NCI-H128 (cell line): ENCODE measurements around the gene TRAPPC3L.
A peak's percentile ranks its signal among the peaks of the same experiment; 100 is the strongest.

Experiments
- DNase-seq: peaks from one replicate; lab custom pipeline; 2025; ENCODE audit not compliant: unreplicated experiment; lab: John Stamatoyannopoulos, UW

TRAPPC3L gene

DNA sequence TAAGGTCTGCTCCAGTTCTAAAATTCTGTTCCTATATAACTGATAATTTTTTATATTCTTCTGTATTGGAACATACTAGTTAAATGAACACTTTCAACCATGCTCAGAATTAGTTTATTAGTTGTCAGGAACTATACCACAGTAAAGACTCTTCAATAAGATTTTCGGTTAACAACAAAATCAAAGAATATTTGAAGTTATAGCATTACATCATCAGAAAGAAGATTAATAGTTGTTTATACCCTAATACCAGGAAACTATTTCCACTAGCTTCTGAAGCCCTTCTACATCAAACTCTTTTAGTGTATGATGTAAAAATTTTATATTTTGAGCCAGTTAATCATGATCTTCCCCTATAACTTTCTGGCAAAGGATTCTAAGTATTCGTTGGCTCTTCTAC, 14.6 kb upstream of the TRAPPC3L start:
- DNase-seq: no peak

GRCh38 chr6:116557893-116558292, 12.4 kb upstream of the TRAPPC3L start:
- peak; percentile 15 for DNase-seq

DNA sequence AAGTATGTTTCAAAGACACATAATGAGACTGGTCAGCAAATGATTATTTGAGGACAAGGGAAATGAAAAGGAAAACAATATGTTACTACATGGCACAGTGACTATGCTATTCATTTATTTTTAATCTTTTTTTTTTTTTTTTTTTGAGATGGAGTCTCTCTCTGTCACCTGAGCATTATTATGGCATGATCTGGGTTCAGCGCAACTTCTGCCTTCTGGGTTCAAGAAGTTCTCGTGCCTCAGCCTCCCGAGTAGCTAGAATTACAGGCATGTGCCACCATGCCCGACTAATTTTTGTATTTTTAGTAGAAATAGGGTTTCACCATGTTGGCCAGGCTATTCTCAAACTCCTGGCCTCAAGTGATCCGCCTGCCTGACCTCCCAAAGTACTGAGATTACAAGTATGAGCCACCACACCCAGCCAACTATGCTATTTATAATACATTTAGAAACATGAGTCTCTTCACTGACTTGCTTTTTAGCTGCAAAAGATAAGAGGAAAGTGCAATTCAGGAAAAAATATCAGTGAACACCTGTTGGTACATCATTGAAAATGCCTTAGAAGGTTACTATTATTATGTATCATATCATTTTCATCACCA, 11.4 kb upstream of the TRAPPC3L start:
- DNase-seq: no peak

DNA sequence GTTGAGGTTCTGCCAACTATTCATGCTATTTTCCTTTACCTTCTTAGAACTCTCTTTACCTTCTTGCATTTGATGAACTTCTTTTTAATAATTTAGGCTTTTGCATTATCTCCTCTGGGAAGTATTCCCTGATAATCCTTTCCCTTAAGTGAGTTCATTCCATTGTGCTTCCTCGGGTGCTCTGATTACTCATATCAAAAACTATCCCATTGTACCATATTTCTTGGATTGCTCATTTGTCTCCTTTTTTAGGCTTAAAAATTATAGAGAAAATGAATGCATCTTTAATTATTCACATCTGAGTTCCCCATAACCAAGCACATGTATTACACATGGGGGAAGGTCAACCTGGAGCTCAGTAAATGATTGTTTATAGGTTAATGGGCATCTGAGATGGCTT, 10.6 kb upstream of the TRAPPC3L start:
- no peak for DNase-seq

DNA sequence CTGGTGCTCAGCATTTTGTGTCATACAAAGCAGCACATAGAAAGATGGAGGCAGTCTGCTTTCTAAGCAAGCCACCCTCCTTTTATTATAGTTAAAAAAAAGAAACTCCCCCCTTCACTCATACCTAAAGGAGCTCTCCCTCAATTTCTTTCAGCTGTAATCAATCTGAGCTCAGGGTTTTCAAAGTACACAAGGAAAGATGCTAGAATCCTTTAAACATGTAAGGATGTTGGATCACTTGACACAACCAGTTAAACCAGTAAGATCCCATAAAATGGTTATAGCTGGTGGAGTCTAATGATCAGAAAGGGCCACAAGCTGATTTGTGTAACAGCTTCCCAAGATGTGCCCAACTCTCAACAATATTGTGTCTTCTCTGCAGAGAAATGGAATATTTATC, 8.0 kb upstream of the TRAPPC3L start, which contains the start of gene CALHM4:
TSS of gene CALHM4 (plus strand) at position 301 of the 400 bp plus-strand sequence. CDS start at position 344, 43 bp downstream.
- no peak for DNase-seq

DNA sequence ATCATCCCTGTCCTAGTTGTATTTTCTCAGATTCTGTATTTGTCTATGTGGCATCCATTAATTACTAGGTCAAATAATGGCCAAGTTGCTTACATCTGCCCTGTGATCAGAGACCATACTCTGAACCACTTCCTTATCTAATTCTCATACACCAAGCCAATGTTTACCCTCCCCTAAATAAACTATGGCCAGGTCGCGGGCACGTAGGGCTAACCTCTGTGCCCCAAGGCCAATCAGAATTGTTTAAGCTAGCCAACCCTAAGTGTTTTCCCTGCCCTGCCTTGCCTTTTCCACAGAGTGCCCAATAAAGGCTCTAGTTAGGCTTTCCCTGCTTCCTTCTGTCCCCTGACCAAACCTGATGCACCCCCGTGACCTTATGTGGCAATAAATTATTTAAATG, 5.3 kb upstream of the TRAPPC3L start:
- DNase-seq: no peak

- DNase-seq: no peak
Measured at GRCh38 chr6:116547358-116547757, 1.9 kb upstream of the TRAPPC3L start.

- DNase-seq: no peak
Measured at GRCh38 chr6:116543149-116543548, 2.3 kb downstream of the TRAPPC3L start.

DNA sequence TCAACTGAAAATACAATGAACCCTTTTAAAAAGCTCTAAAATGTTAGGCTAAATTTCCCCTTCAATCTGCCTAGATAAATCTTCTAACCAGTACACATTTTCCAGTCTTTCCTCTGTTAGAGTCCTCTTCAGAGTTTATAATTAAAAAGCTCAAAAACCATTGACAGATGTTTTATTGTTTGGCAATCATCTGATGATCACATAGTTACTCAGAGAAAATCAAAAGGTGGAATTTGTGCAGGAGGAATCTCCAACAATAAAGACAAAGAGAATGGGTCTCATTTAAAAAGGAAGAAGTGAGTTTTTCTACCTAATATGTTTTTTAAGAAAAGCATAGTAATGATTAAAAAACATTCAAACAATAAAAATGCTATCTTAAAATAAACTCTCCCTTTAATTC, 3.1 kb downstream of the TRAPPC3L start:
- DNase-seq: no peak

DNA sequence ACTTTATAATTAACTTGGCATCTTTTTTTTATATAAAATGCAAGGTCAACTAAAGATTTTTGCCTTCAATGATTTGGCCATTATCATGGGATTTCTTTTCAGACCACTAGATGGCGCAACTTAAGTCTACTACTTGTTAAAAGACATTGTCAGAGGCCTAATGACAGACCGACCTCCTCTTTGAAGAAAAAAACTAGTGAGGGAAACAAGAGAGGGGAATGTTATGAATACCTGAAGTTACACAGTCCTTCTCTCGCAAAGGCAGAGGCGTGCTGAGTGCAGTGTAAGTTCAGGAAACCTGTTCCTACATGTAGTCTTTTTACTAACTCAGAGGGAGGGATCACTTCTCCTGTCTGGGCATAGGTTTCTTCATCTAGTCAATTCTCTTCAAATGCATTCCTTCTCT, 9.3 kb downstream of the TRAPPC3L start:
- peak; percentile 46 for DNase-seq

GRCh38 chr6:116535109-116535508, 10.4 kb downstream of the TRAPPC3L start:
- no peak for DNase-seq

DNA sequence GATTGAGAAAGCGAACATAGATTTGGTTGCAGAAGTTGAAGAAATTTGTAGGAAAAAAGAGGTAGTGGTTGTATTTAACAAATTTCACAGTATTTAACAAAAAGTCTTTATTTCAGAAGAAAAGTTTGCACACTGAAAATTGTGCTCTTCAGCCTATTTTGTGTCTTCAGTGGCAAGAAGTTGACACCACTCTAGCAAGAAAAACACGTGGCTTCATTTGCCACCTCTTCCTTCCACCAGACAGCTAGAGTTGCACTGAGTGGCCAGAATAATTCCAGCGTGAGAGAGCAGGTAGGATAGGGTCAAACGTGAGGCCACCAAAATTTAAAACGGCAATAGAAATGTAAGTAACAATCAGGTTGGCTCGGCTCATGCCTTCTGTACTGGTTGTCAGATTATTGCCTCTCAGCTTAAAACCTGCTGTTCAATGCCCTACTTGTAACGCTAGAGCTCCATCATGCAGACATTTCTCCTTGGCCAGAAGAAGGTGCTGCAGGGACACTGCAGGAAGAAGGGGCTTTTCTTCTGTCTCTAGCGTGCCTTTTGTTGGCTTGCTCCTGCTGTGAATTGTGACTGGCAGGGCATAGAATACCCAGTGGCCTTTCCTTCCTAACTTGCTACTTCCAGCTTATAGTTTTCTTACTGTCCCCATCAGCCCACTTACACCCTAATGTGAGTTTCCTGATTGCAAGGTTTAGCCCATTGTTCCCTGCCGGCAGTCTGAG, 12.1 kb downstream of the TRAPPC3L start:
- no peak for DNase-seq

- no peak for DNase-seq
Measured at GRCh38 chr6:116531675-116532570, 13.6 kb downstream of the TRAPPC3L start.

GRCh38 chr6:116530436-116530835, 15.0 kb downstream of the TRAPPC3L start:
- peak; percentile 18 for DNase-seq

- DNase-seq: no peak
Measured at GRCh38 chr6:116529466-116530290, 15.8 kb downstream of the TRAPPC3L start.

DNA sequence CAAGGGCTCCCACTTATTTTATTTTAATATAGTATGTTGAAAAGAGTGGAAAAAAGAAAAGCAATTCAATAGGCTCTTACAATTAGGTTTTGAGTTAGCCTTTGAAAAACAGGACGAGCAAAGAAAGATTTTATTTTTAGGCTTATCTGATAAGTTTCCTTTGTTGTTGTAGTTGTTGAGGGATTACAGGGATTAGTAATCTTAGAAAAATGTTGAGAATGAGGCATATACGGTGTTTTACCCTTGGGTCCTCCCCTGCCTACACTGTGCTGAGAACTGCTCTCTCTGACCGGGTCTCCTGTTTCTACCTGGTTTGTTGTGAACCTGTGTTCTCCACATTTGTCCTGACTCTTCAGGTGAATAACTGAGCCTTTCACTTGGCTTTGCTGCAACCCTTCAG, 16.7 kb downstream of the TRAPPC3L start:
- DNase-seq: no peak

GRCh38 chr6:116528133-116528532, 17.4 kb downstream of the TRAPPC3L start:
- no peak for DNase-seq

- no peak for DNase-seq
Measured at GRCh38 chr6:116524236-116524635, 21.2 kb downstream of the TRAPPC3L start.

DNA sequence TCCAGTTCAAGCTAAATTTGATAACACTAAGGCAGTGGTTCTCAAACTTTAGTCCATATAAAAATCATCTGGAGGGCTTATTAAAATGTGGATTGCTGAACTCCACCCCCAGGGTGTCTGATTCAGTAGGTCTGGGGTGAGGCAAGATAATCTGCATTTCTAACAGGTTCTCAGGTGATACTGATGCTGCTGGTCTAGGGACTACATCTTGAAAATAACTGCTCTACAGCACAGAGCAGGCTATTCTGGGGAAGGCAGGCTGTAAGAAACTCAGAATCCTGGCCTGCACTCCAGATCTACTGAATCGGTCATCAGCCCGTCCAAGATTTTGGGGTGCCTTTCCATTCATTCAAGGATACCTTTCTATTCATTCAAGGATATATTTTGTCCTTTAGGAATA, 22.6 kb downstream of the TRAPPC3L start:
- DNase-seq: no peak

DNA sequence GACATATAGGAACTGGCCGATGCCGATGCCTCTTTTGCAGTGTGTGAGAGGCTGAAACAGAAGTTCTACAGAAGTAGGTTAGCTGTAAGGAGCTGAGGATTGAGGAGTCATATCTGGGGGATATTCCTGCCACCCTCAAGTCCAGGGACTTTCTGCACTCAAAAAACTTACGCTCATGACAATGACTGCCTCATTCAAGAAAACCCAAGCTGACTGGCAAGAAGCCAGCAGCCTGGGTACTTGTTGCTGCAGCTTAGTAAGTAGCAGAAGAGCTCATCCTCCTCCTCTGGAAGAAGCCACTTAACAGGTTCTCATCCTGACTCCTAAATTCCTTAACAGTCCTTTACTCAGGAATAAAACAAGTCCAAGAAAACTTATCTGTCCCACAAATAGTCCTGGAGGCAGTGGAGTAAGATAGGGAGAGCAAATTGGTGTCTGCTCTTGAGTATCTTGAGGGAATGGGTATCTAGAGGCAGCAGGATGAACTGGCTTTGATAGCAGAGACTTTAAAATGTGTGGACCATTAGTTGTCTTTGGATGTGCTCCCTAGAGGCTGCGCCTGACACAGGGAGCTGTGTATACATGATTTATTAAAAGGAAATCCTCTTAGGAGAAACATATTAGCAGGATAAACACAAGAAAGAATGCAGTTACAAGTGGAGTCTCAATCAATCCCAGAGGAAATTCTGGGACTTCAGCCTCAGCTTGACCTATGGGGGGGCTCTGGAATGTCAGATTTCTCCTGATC, 26.7 kb downstream of the TRAPPC3L start:
- no peak for DNase-seq
